ENCODE data around the gene ECHDC3. TPM values are rescaled to one million over a fixed set of nuclear protein-coding genes. Genes with fewer than 3 reads are reported as not detected.

Gene ECHDC3
- total RNA-seq, 1 experiment from 2014 or later: 13.0 TPM

- no peaks in the 10 kb centered on the region for H3K27me3 ChIP-seq (ENCODE audit: insufficient read depth, low read length)
- H3K36me3 ChIP-seq (ENCODE audit: control insufficient read depth in 1 of 2, insufficient read depth in 2 of 2, low read length in 2 of 2): no peaks in the 10 kb centered on the region
- ChIA-PET POLR2A (no interaction called here), RAD21 (ENCODE audit: low non-redundant PET in 1 of 2, low total read pairs in 2 of 2, uncharacterized antibody in 2 of 2, unreplicated experiment in 2 of 2) (no interaction called here), CTCF (interaction anchor here (1.1 kb wide), 1 partner anchor 9 kb away, joined by 3 read pairs; no protein-coding TSS in a partner anchor)
- H4K20me1 ChIP-seq (ENCODE audit: insufficient read depth): no peaks in the 10 kb centered on the region
- no peaks in the 10 kb centered on the region for H3K9me2 ChIP-seq (ENCODE audit: insufficient read depth)
- ATAC-seq: no peak
- H3K4me2 ChIP-seq (ENCODE audit: low read length): no peak overlapping the region
- no peak overlapping the region for H3K4me3 ChIP-seq (replicated peaks in 1 of 2; ENCODE audit: low read depth in 1 of 2, low read length in 2 of 2)
- no peaks in the 10 kb centered on the region for H3K79me2 ChIP-seq (ENCODE audit: insufficient read depth, low read length)
- peaks cover 0 to 24% of the 10 kb centered on the region in 2 experiments; a peak in 2 of 4 replicates for H3K4me1 ChIP-seq (ENCODE audit: control insufficient read depth in 1 of 2, insufficient read depth in 2 of 2, low read length in 2 of 2)
- no peak overlapping the region for H2AFZ ChIP-seq (ENCODE audit: low read depth, low read length, poor library complexity, severe bottlenecking)
- H3K9me3 ChIP-seq (ENCODE audit: control insufficient read depth in 1 of 2, insufficient read depth in 1 of 2, low read depth in 1 of 2, low read length in 2 of 2): no peaks in the 10 kb centered on the region
- H3K27ac ChIP-seq (ENCODE audit: low read depth, low read length): no peak overlapping the region
- no peak for TF ChIP-seq REST (IDR thresholded peaks at IDR 0.05; ENCODE audit: low read depth)
- no peak overlapping the region for H3K9ac ChIP-seq (ENCODE audit: low read length)
- BruUV-seq (replicated peaks): no TSS peak
- intact Hi-C loops (cut with micrococcal nuclease): no loop called here
- no peak for DNase-seq (ENCODE audit: low read depth, low spot score)
Observed at GRCh38 chr10:11810973-11811372, 68.8 kb downstream of the ECHDC3 start.

- ATAC-seq (no peak), DNase-seq (ENCODE audit: low read depth, low spot score) (no peak)
- H3K36me3 ChIP-seq (ENCODE audit: control insufficient read depth in 1 of 2, insufficient read depth in 2 of 2, low read length in 2 of 2): no peaks in the 10 kb centered on the region
- no peak overlapping the region for H2AFZ ChIP-seq (ENCODE audit: low read depth, low read length, poor library complexity, severe bottlenecking)
- intact Hi-C loops (cut with micrococcal nuclease): no loop called here
- H3K9ac ChIP-seq (ENCODE audit: low read length): no peak overlapping the region
- no TSS peak for BruUV-seq (replicated peaks)
- H3K9me3 ChIP-seq (ENCODE audit: control insufficient read depth in 1 of 2, insufficient read depth in 1 of 2, low read depth in 1 of 2, low read length in 2 of 2): no peaks in the 10 kb centered on the region
- H3K9me2 ChIP-seq (ENCODE audit: insufficient read depth): no peaks in the 10 kb centered on the region
- H4K20me1 ChIP-seq (ENCODE audit: insufficient read depth): no peaks in the 10 kb centered on the region
- H3K4me1 ChIP-seq (ENCODE audit: control insufficient read depth in 1 of 2, insufficient read depth in 2 of 2, low read length in 2 of 2): peaks cover 0 to 32% of the 10 kb centered on the region in 2 experiments; a peak in 2 of 4 replicates
- H3K4me3 ChIP-seq (replicated peaks in 1 of 2; ENCODE audit: low read depth in 1 of 2, low read length in 2 of 2): no peak overlapping the region
- RAD21 ChIA-PET (ENCODE audit: low non-redundant PET in 1 of 2, low total read pairs in 2 of 2, uncharacterized antibody in 2 of 2, unreplicated experiment in 2 of 2): no interaction called here
- H3K27ac ChIP-seq (ENCODE audit: low read depth, low read length): no peak overlapping the region
- CTCF ChIA-PET: no interaction called here
- POLR2A ChIA-PET: interaction anchor here (2.4 kb wide), 1 partner anchor 20 kb away, joined by 8 read pairs; no protein-coding TSS in a partner anchor
- H3K27me3 ChIP-seq (ENCODE audit: insufficient read depth, low read length): no peaks in the 10 kb centered on the region
- no peaks in the 10 kb centered on the region for H3K79me2 ChIP-seq (ENCODE audit: insufficient read depth, low read length)
- H3K4me2 ChIP-seq (ENCODE audit: low read length): no peak overlapping the region
- TF ChIP-seq TCF7L2 (IDR thresholded peaks at IDR 0.05; ENCODE audit: borderline replicate concordance, extremely low read depth, insufficient read depth, insufficient read length) (no peak), ZFX (IDR thresholded peaks at IDR 0.05) (no peak), ATF3 (IDR thresholded peaks at IDR 0.05) (no peak), CTCF (IDR thresholded peaks at IDR 0.05 in 2 of 3, conservative IDR thresholded peaks at IDR 0.05 in 1 of 3; ENCODE audit: borderline replicate concordance in 1 of 3, insufficient read depth in 1 of 3, low read depth in 2 of 3, low read length in 2 of 3) (no peak), YY1 (IDR thresholded peaks at IDR 0.05; ENCODE audit: extremely low read depth, insufficient replicate concordance, low read depth, low read length) (no peak), MAX (IDR thresholded peaks at IDR 0.05) (no peak), RAD21 (IDR thresholded peaks at IDR 0.05; ENCODE audit: low read depth) (no peak), ZNF274 (IDR thresholded peaks at IDR 0.05; ENCODE audit: low read depth, low read length) (no peak), CEBPB (IDR thresholded peaks at IDR 0.05; ENCODE audit: low read depth) (no peak), POLR2A (IDR thresholded peaks at IDR 0.05; ENCODE audit: borderline replicate concordance, extremely low read depth, insufficient read depth, insufficient read length) (no peak)
Observed at GRCh38 chr10:11813177-11813576, 71.0 kb downstream of the ECHDC3 start.
